NCI-H2227 (cell line): ENCODE data around the gene NTM.
A peak's percentile ranks its signal among the peaks of the same experiment; 100 is the strongest.

Source experiments
- DNase-seq: peaks from one replicate; lab custom pipeline; 2025; ENCODE audit not compliant: unreplicated experiment; lab: John Stamatoyannopoulos, UW

Gene NTM

GRCh38 chr11:131841925-131842635, 471.7 kb downstream of the NTM start:
- no peak for DNase-seq

- no peak for DNase-seq
These were observed 474.8 kb downstream of the NTM start for GRCh38 chr11:131845255-131845654.

- no peak for DNase-seq
These were observed 479.1 kb downstream of the NTM start for GRCh38 chr11:131849485-131849884.

- no peak for DNase-seq
These were observed 480.1 kb downstream of the NTM start for GRCh38 chr11:131850507-131850906.

GRCh38 chr11:131851964-131852755, 481.7 kb downstream of the NTM start:
- no peak for DNase-seq

- no peak for DNase-seq
These were observed 482.3 kb downstream of the NTM start for GRCh38 chr11:131852757-131853156.

GRCh38 chr11:131854391-131854790, 484.0 kb downstream of the NTM start:
- no peak for DNase-seq

GRCh38 chr11:131855320-131855719, 484.9 kb downstream of the NTM start:
- no peak for DNase-seq

- DNase-seq = no peak
These were observed 486.8 kb downstream of the NTM start for GRCh38 chr11:131857246-131857645.

GRCh38 chr11:131858505-131858904, 488.1 kb downstream of the NTM start:
- DNase-seq = no peak

- no peak for DNase-seq
These were observed 489.3 kb downstream of the NTM start for GRCh38 chr11:131859538-131860210.

- DNase-seq = no peak
These were observed 493.8 kb downstream of the NTM start for GRCh38 chr11:131864228-131864627.

- no peak for DNase-seq
These were observed 495.4 kb downstream of the NTM start for GRCh38 chr11:131865860-131866259.

- DNase-seq = no peak
These were observed 496.4 kb downstream of the NTM start for GRCh38 chr11:131866535-131867400.

GRCh38 chr11:131867457-131868257, 497.2 kb downstream of the NTM start:
- DNase-seq = peak; percentile 69

- no peak for DNase-seq
These were observed 498.5 kb downstream of the NTM start for GRCh38 chr11:131868629-131869507.

GRCh38 chr11:131870305-131870704, 499.9 kb downstream of the NTM start:
- DNase-seq = no peak

- DNase-seq = no peak
These were observed 500.6 kb downstream of the NTM start for GRCh38 chr11:131871006-131871405.

- DNase-seq = no peak
These were observed 503.7 kb downstream of the NTM start for GRCh38 chr11:131874070-131874469.
